GM12878 (cell line): Measurements from ENCODE around the gene DDX5. TPM values are rescaled to one million over a fixed set of nuclear protein-coding genes. Genes with fewer than 3 reads are reported as not detected.

Experiments
- CREB1 ChIP-seq: IDR thresholded peaks from 2 replicates; pipeline ENCODE4 v1.6.1; 2012; ENCODE audit warnings: low read depth, mild to moderate bottlenecking, inconsistent platforms
- CREM ChIP-seq: IDR thresholded peaks from 2 replicates; pipeline ENCODE4 v1.6.1; 2014; ENCODE audit warnings: antibody characterized with exemption, low read depth
- HCFC1 ChIP-seq: fragments of 150-350 bp; IDR thresholded peaks from 2 replicates; pipeline ENCODE4 v1.6.1; 2014; ENCODE audit warnings: low read length
- MXI1 ChIP-seq: fragments of 150-350 bp; IDR thresholded peaks from 2 replicates; pipeline ENCODE4 v1.6.1; 2011; ENCODE audit warnings: low read depth, mild to moderate bottlenecking, inconsistent platforms, low read length, improper control_type of control experiment
- PML ChIP-seq: IDR thresholded peaks from 2 replicates; pipeline ENCODE4 v1.6.1; 2012; ENCODE audit warnings: low read length, inconsistent platforms
- POLR2A ChIP-seq: IDR thresholded peaks from 2 replicates; pipeline ENCODE4 v1.6.1; 2011; ENCODE audit warnings: low read depth, mild to moderate bottlenecking, low read length
- POLR2AphosphoS2 ChIP-seq: IDR thresholded peaks from 2 replicates; pipeline ENCODE4 v1.6.1; 2011; ENCODE audit warnings: low read depth, mild to moderate bottlenecking, low read length, improper control_type of control experiment, moderate library complexity
- POLR2AphosphoS5 ChIP-seq: IDR thresholded peaks from 2 replicates; pipeline ENCODE4 v1.6.1; 2011; ENCODE audit warnings: mild to moderate bottlenecking, low read length, inconsistent platforms
- RFX5 ChIP-seq: IDR thresholded peaks from 2 replicates; pipeline ENCODE4 v1.6.1; 2011; ENCODE audit warnings: low read depth, low read length, improper control_type of control experiment
- SMARCA5 ChIP-seq: fragments of 450-650 bp; IDR thresholded peaks from 2 replicates; pipeline ENCODE4 v1.6.1; 2017; ENCODE audit warnings: mild to moderate bottlenecking
- SRF ChIP-seq, 2 experiments: IDR thresholded peaks; 2 replicates each; pipeline ENCODE4 v1.6.1; 2011; ENCODE audit warnings: low read depth in 2 of 2, low read length in 2 of 2, mild to moderate bottlenecking in 1 of 2, moderate library complexity in 1 of 2
- STAT3 ChIP-seq: IDR thresholded peaks from 2 replicates; pipeline ENCODE4 v1.6.1; 2011; ENCODE audit warnings: low read depth, low read length, improper control_type of control experiment
- polyA plus RNA-seq, 11 experiments: library from polyadenylated mRNA; depleted of rRNA in 4 of 11; unstranded in 6 of 11; stranded (reverse) in 5 of 11; fragments of >200 nt; fragmentation: Nextera tagmentation in 4 of 11; fragmentation: Illumina TruSeq in 1 of 11; extraction: Ambion mirVana in 4 of 11; extraction: Trizol in 1 of 11; gene quantifications; 1 replicate in 1 of 11; 2 replicates in 10 of 11; pipeline versions ENCODE4 v1.2.1 to v1.2.3, GENCODE V29; 2011 to 2016; ENCODE audit warnings: inconsistent platforms in 2 of 11, missing spikeins in 2 of 11, low read depth in 1 of 11
- total RNA-seq, 4 experiments: library from RNA; depleted of rRNA in 3 of 4; stranded (reverse); fragments of >200 nt in 3 of 4; fragmentation: Illumina TruSeq in 1 of 4; extraction: Trizol in 1 of 4; gene quantifications; 2 replicates each; pipeline versions ENCODE4 v1.2.1 to v1.2.3, GENCODE V29; 2013 to 2021
- TF ChIP-seq, protein P1 (sequence below): fragments of 150-350 bp; IDR thresholded peaks from 2 replicates; pipeline ENCODE4 v1.6.1; 2016; ENCODE audit warnings: low read depth, low read length
- TF ChIP-seq, protein P2 (sequence below): fragments of 450-650 bp; IDR thresholded peaks from 2 replicates; pipeline ENCODE4 v1.6.1; 2017; ENCODE audit warnings: mild to moderate bottlenecking, low read depth, inconsistent platforms; ENCODE audit not compliant: poor library complexity, severe bottlenecking

DDX5 gene
- total and polyA plus RNA-seq, 10 of the 15 experiments (the other 5 are each of a cell fraction or from before 2014, with no cell fraction given), result 257 to 1,423 (median 719) TPM

DNA sequence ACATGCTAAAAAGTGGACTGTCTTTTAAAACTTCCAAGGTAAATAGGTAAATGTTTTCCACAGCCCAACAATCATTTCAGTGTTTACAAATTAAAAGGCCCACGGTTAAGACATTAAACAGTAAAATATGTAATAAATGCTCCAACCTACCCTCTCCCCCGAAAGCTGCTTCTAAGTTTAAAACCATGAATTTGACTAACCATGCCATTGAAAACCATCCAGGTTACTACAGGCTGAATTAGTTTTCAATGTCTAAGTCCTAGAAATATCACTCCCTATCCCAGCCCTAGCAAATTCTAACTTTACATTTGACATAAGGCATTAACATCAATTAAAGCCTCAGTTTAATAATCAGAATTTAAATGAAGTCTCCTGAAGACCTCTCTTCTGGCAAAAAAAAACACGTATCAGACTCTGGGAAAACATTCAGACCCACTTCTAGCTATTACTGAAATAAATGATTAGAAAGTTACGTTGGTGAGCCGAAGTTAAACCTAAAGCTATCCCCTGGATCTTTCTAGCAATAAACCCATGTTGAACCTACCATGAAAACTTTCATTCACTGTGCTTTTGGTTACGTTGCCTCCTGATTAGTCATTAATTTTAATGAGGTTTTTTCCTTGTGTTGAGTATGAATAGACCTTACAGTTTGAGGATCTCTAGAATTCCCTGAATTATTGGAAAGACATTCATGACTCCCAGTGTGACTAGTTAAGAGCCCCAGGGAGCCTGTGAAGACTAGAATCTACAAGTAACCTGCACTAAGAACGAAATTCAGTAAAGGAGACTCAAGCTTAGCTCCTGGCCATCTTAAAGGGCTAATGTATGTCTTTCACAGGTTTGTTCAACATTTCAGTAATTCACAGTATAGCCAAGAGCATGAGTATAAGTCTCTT, 7.5 kb downstream of the DDX5 start (continued):
- TF ChIP-seq, protein P1, sequence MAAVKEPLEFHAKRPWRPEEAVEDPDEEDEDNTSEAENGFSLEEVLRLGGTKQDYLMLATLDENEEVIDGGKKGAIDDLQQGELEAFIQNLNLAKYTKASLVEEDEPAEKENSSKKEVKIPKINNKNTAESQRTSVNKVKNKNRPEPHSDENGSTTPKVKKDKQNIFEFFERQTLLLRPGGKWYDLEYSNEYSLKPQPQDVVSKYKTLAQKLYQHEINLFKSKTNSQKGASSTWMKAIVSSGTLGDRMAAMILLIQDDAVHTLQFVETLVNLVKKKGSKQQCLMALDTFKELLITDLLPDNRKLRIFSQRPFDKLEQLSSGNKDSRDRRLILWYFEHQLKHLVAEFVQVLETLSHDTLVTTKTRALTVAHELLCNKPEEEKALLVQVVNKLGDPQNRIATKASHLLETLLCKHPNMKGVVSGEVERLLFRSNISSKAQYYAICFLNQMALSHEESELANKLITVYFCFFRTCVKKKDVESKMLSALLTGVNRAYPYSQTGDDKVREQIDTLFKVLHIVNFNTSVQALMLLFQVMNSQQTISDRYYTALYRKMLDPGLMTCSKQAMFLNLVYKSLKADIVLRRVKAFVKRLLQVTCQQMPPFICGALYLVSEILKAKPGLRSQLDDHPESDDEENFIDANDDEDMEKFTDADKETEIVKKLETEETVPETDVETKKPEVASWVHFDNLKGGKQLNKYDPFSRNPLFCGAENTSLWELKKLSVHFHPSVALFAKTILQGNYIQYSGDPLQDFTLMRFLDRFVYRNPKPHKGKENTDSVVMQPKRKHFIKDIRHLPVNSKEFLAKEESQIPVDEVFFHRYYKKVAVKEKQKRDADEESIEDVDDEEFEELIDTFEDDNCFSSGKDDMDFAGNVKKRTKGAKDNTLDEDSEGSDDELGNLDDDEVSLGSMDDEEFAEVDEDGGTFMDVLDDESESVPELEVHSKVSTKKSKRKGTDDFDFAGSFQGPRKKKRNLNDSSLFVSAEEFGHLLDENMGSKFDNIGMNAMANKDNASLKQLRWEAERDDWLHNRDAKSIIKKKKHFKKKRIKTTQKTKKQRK, result no peak
- TF ChIP-seq HCFC1, result no peak
- TF ChIP-seq CREM, result no peak
- TF ChIP-seq CREB1, result no peak
- TF ChIP-seq PML, result peak; percentile 69; the same call in 1 of the 2 replicates
- no peak for TF ChIP-seq SRF (IDR thresholded peaks at IDR 0.05; ENCODE audit: low read depth in 2 of 2, low read length in 2 of 2)
- no peak for TF ChIP-seq MXI1
- peak; percentile 83 for TF ChIP-seq POLR2AphosphoS5
- TF ChIP-seq POLR2AphosphoS2, result peak; percentile 75
- TF ChIP-seq SMARCA5, result no peak
- no peak for TF ChIP-seq STAT3
- TF ChIP-seq POLR2A, result peak; percentile 38
- no peak for TF ChIP-seq RFX5
- TF ChIP-seq, protein P2, sequence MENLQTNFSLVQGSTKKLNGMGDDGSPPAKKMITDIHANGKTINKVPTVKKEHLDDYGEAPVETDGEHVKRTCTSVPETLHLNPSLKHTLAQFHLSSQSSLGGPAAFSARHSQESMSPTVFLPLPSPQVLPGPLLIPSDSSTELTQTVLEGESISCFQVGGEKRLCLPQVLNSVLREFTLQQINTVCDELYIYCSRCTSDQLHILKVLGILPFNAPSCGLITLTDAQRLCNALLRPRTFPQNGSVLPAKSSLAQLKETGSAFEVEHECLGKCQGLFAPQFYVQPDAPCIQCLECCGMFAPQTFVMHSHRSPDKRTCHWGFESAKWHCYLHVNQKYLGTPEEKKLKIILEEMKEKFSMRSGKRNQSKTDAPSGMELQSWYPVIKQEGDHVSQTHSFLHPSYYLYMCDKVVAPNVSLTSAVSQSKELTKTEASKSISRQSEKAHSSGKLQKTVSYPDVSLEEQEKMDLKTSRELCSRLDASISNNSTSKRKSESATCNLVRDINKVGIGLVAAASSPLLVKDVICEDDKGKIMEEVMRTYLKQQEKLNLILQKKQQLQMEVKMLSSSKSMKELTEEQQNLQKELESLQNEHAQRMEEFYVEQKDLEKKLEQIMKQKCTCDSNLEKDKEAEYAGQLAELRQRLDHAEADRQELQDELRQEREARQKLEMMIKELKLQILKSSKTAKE, result no peak
